HK-2 (cell line): ENCODE measurements around the gene NDEL1.
"Not testable (repeated sequence)": the region's sequence is repeated elsewhere in the genome, so short reads cannot be mapped to it uniquely, and the experiment has no call there.

Source experiments
- DNase-seq: peaks from one replicate; pipeline ENCODE4 v3.0.0-alpha.2; 2018; ENCODE audit not compliant: unreplicated experiment

Gene NDEL1, protein sequence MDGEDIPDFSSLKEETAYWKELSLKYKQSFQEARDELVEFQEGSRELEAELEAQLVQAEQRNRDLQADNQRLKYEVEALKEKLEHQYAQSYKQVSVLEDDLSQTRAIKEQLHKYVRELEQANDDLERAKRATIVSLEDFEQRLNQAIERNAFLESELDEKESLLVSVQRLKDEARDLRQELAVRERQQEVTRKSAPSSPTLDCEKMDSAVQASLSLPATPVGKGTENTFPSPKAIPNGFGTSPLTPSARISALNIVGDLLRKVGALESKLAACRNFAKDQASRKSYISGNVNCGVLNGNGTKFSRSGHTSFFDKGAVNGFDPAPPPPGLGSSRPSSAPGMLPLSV

DNA sequence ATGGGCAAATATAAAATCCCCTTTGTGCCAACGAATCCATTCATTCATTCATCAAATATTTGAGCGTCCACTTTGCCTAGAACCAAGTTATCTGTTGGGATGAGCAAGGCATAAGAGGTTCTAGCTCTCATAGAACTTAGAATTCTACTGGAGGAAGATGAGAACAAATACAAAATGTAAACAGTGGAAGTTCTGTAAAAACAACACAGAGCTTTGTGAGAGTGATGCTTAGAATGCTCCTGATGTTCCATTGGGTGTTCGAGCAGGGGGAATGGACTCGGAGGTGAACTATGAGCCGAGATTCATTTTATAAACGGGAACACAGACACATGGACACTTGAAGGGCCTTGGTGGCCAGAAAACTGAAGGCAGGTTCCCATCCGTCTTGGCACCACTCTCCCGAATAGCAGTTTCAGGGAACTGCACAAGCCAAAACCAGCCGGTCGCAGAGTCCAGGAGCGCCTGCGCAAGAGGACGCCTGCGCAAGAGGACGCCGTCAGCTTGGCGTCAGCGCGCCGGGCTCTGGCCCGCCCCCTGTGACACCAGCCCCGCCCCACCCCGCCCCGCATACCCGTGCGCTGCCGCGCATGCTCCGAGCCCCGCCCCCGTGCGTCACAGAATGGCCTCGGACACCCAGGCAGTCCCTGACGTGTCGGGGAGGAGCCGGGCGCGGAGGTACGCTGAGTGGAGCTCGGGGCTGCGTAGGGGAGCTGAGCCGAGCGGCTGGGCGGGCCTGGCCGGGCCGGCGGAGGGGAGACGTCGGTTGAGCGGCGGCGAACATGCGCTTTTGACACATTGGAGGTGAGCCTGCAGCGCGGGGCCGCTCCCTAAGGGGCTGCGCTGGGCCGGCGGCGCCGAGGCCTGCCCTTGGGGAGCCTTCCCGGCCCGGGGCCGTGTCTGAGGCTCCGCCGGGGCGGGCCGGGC is at the start of gene NDEL1:
Gene NDEL1 (plus strand): TSS at position 640 of the 924 bp plus-strand sequence. CDS start 8,388 bp downstream, outside the sequence.
- peak; percentile 98 for DNase-seq

DNA sequence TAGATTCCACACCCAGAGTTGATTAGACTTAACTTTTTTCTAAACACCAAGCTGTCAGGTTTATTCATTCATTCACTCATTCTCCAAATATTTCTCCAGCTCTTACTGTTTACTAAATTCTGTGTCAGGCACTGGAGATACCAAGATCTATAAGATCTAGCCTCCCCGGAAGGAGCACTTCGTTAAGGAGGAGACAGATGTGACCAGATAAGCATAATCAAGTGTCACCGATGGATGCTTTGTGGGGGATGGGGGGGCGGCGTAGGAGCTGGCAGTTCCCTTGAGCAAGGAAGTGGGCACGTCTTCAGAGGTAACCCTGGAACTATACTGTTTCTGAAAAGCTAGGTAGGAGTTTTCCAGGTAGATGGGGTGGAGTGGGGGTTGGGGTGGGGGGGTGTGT is 48.8 kb upstream of the NDEL1 start:
- DNase-seq = no peak

DNA sequence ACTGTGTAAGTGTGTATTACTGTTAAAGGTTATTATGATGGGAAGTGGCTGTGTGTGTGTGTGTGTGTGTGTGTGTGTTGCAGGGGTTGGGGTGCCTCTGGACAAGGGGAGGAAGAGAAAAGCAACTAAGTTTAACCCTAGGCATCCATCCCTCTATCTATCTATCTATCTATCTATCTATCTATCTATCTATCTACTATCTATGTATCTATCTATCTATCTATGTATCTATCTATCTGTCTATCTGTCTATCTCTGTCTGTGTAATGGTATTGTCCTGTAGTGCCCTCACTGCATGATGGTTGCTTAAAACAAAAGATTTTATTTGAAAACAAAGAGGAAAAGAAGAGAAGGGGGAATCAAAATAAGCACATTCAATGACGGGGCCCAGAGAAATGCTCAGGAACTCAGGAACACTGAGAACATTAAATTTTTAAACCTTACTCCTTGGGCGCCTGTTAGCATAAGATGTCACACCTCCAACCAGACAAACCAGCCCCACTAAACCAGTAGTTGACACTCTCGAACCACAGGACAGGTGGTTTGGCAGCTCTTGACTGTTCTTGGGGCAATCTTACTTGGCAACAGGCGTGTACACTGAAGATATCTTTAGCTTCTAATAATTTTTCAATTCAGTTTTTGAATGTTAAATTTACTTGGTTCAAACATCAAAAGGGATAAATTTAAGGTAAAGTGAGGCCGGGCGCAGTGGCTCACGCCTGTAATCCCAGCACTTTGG is 47.6 kb upstream of the NDEL1 start:
- no peak for DNase-seq

DNA sequence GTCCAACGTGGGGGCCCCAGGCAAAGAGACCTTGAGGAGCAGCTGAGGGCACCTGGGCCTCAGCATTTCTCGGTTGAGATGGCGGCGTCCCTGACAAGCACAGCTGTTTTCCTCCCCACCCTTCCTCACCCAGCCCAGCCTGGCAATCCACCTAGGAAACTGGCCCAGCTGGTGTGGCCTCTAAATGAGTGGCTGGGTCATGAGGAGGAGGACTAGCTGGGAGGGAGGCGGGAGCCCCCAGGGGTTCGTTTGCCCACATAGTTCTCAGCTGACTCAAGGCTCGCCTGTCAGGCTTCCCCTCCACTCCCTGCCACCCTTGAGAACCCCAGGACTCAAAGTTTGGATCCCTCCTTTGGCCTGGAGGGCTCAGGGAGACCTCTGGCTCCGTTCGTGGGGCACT is 44.0 kb upstream of the NDEL1 start:
- no peak for DNase-seq

DNA sequence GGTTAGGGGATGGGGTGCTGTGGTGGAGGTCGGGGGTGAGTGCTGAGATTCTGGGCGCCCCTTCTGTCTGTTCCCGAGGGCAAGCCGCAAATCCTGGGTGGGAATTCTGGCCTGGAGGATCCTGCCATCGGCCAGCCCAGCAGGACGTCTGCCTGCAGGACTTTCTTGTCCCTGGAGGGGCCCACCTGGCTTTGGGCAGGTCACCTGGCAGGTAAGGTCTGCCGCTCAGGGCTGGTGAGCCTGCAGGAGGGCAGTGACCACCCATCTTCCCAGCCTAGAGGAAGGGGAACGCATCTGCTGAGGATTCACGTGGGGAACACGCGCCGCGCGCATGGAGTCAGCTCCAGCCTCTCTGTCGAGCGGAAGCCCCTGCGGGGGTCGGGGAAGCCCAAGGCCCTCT is 43.4 kb upstream of the NDEL1 start:
- DNase-seq = no peak

DNA sequence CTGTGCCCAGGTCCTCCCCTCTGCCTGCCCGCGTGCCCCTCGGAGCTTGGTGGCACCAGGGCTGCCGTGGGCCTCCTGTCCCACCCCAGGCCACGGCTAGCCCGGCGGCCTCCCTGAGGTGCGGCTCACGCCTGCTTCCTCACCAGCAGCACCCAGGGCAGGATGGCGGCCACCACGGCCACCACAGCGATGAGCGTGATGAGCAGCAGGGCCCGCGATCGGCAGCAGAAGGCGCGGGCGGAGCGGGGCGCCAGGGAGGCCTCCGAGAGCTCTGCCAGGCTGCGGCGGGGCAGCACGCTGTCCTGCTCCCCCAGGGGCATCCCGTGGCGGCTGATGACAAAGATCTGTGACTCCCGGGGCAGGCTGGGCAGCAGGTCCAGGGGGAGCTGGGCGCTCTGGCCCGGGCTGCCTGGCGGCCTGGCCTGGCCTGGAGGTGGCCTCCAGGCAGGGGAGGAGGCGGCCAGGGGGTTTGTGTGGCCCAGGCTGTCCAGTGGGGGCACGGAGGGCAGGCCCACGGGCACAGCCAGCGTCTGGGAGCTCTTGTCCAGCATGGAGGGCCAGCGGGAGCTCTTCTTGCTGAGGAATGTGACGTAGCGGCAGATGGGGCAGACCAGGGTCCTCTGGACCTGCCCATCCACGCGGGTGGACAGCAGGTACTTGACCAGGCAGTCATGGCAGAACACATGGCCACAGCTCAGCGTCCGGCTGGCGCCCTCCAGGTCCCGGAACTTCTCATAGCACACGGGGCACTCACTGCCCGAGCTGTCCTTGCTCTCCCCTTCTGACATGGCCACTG is 42.8 kb upstream of the NDEL1 start:
- no peak for DNase-seq

DNA sequence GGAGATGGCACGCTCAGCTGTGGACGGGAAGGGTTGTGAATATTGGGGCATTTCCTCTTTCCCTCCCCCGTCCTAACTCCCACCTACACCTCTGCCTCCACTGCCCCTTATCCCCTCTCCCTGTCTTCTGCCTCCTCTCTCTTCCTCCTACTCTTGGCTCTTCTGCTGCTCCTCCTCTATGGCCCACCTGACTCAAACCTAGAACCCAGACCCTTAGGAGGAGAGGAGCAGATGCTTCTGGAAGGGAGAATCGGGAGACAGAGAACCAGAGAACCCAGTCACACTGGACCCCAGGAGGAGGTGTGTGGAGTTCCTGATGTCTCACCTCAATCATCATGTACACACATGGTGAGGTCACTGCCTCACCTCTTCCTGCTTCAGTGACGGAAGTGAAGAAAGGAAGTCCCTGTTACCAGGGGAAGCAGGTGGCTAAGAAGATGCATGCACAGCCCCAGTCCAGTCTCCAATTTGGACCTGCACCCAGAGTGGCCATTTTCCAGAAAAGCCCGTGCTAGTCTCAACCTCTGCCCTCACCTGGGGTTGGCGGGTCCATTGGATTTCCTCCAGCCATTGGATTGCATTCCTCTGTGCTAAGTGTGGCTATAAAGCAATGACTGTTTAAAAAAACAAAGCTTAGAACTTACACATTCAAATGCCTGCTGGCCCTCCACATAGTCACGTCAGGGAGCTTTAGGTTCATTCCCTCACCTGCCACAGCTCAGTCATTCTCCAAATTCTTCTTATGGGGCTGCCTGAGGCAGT is 42.0 kb upstream of the NDEL1 start:
- DNase-seq = no peak

DNA sequence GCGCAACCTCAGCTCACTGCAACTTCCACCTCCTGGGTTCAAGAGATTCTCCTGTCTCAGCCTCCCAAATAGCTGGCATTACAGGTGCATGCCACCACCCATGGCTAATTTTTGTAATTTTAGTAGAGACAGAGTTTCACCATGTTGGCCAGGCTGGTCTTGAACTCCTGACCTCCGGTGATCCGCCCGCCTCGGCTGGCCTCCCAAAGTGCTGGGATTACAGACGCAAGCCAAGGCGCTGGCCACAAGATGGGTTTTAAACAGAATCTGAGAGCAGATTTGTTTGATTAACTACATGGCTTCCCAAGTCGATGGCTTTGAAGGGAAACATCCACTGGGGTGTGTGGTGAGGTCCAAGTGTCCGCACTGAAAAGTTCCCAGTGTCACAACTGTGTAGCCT is 41.2 kb upstream of the NDEL1 start:
- DNase-seq = not testable (repeated sequence)

DNA sequence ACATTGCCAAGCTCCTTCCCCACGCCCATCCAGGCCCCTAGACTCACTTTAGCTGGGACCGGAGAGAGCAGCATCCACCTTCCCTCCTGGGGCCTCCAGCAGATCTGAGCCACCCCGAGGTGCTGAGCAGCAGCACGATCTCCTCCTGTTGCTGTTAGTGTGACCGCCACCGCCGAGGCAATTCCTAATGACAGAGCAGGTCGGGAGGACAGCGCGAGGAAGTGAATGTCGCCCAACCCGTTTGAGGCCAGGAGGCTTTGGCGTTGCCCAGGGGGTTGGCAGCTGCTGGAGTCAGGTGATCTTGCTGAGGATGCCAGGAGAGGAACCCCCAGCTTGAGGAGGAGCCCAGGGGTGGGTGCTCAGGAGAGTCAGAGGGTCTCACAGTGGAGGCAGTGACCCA is 38.0 kb upstream of the NDEL1 start, which contains the start of gene RNF222:
Gene RNF222 (minus strand): TSS at position 192 of the 400 bp plus-strand sequence. CDS start 4,366 bp downstream, outside the sequence.
- no peak for DNase-seq

DNA sequence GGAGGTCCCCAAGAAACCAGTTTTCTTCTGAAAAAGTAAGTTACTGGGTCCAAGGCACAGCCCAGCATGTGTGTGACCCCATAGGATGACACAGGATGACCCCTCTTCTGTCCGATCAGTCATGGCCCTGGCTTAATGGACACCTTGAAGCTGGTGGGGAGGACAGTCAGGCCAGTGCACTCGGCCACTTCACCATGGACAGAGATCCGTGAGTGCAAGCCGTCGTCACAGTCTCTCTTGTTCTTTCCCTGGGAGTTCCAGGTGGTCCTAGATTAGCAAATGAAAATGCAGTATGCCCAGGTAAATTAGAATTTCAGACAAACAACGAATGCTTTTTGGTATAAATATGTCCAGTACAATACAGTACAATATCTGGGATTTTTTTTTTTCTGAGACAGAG is 36.7 kb upstream of the NDEL1 start:
- no peak for DNase-seq

DNA sequence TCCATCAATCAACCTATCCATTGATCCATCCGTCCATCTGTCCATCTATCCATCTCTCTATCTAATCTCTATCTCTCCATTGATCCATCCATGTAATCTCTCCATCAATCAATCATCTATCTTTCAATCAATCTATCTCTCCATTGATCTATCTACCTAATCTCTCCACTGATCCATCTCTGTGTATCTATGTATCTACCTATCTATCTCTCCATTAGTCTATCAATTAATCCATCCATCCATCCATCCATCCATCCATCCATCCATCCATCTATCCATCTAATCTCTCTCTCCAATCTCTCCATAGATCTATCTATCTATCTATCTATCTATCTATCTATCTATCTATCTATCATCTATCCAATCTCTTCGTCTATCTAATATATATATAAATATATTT is 34.6 kb upstream of the NDEL1 start:
- DNase-seq = no peak

DNA sequence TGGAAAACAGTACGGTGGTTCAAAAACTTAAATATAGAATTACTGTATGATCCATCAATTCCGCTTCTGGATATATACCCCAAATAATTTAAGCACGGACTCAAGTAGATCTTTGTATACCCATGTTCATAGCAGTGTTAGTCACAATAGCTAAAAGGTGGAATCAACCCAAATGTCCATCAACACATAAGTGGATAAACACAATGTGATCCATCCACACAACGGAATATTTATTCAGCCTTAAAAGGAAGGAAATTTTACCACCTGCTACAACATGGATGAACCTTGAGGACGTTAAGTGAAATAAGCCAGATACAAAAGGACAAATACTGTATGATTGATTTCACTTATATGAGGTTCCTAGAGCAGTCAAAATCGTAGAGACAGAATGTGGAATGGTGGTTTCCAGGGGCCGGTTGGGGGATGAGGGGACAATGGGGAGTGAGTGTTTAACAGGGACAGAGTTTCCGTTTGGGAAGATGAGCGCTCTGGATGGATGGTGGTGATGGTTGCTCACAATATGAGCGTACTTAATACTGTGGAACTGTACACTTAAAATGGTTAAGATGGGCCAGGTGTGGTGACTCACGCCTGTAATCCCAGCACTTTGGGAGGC is 32.7 kb upstream of the NDEL1 start:
- no peak for DNase-seq

DNA sequence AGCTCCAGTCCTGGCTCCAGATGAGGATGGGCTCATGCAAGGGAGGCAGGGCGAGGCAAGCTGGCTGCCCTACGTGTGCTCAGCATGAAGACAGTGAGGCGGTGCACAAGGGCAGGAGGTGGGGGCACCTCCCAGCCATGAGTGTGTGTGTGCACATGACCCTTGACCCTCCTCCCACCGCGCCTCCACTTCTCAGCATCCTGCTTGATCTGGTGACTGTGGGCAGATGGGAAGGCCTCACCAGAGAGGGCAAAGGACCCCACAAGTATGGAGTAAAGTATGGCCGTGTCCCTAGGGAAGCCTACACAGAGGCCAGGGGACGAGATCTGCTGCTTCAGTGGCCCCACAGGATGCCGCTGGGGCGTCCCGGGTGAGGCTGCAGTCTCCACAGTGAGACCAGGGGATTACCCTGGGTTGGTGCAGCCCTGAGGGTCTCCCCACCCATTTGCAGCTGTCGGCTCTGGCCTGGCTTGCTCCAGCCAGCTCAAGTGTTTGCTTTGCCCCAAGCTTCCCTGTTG is 30.1 kb upstream of the NDEL1 start:
- no peak for DNase-seq

DNA sequence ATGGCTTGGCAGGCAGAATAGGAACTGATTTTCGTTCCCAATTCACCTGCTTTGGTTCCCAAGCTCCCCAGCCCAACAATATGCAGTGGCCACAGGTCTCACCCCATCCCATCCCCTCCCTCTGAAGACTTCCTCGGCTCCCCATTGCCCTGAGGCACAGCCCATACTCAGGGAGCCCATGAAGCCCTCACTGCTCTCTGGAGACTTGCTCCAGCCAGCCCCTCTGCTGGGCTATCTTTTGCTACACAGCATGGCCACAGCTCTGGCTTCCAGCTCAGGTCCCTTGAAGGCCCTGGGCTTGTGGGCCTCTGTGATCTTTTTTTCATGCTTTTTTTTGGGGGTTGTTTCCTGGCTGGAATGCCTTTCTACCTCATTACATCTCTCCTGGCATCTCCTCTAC is 29.5 kb upstream of the NDEL1 start:
- no peak for DNase-seq

DNA sequence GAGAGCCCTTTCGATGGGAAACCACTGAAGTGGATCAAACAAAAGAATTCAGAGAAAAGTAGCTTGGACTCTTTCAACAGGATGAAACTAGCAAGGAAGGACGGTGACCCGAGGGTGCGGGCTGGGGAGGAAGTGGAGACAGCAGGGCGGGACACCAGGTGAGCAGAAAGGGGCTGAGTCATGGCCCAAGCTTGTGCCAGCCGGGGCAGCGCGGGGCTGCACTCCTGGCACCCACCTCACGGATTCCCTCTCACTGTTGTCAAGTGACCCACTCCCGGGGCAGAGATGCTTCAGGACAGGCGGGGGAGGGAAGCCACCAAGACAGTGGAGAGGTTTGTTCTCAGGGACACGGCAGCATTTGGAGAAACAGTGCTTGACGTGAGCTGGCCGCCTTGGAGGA is 27.3 kb upstream of the NDEL1 start:
- peak; percentile 35 for DNase-seq

DNA sequence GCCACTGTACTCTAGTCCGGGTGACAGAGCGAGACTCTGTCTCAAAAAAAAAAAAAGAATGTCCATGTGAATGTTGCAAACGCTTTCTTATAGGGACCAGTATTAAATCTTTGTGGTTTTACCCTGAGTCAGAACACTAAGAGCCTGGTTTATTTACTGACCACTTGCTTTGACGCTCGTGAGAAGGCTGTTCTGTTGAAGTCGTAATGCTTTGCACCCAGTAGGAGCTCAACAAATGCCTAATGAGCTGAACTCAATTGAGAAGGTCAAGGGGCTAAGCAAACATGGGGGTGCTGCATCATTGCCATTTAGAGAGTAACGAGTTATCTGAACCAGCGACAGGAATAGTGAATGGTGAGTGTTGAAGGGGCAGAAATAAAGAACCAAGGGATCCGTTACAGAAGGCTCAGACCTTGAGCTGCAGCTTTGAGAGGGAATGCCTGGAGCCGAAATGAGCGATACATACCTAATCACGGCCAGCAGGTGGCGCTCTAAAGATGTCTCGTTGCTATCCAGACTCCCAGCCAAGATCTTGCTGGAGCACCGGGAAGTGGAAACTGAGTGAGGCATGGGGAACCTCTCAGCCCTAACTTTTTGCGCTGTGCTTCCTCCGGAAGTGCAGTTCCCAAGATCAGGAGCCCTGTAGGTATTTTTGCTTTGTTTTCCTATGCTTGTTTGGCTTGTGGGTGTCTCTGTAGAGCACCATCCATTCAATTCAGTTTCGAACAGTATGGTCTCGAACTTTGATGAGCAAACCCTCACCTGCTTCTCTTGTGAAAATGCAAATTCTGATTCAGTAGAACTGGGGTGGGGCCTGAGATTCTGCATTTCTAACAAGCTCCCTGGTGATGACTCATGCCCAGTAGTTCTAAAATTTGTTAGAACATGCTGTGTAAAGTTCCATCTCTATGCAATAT is 25.5 kb upstream of the NDEL1 start:
- DNase-seq = peak; percentile 86

DNA sequence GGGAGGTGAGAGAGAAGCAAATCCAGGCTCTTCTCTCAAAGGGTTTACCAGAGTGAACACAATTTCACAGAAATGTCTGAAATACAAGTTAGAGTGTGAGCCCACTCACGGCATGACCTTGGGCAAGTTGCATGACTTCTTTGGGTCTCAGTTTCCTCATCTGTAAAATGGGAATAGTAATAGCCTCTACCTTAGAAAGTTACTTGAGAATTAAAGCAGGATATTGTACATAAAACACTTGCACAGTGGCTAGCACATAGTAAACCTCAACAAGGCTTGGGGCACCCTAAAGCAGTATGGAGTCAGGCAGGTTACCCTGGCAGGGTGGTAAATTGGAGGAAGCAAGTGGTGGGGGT is 24.8 kb upstream of the NDEL1 start:
- DNase-seq = no peak

DNA sequence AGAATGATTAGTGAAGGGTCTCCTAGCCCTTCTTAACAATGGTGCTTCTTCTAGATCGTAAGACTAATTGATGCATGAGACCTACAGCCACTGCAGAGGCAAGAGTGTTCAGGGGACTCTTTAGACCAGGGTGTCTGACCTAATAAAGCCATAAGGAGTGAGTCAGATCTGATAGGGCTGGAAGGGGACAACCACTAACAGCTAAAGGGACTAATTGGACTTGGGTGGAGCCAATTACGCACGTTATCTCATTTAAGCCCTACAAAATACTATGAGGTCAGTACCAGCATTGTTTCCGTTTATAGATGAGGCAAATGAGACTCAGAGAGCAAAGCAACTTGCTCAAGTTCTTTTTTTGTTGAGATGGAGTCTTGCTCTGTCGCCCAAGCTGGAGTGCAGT is 23.6 kb upstream of the NDEL1 start:
- no peak for DNase-seq

DNA sequence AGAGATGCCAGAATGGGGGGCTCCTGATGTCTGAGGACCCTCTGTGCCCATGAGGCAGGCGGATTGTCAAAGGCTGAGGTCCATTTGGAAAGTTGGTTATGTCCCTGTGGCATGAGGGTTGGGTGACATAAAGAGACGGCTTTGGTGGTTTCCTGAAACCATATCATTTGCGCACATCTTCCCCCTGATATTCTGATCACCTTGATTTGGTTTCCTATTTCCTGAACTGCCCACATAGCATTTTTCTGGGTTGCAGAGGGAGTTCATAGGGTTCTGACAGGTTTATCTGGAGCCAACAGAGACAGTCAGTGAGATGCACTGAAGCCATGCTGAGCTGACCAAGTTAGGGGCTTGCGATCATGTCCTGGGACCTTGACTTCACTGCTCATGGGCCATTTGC is 22.4 kb upstream of the NDEL1 start:
- DNase-seq = no peak
